HepG2 (cell line): ENCODE data around the gene DUSP7. TPM values are rescaled to one million over a fixed set of nuclear protein-coding genes. Genes with fewer than 3 reads are reported as not detected.

Source experiments
- ATAC-seq: fragments of 200-7000 bp; cut with Tn5 transposase; 3 replicates; pipeline ENCODE4 v1.9.1; 2020; ENCODE audit warnings: mild to moderate bottlenecking, moderate library complexity
- BruUV-seq: library from RNA; stranded (reverse); fragments of 400-500 nt; replicated peaks from 2 replicates; lab custom pipeline; 2021; lab: Mats Ljungman, UMichigan
- CTCF ChIA-PET: fragments of 300-600 bp; formaldehyde crosslinking; extraction: SDS; loops from one replicate; lab custom pipeline; 2021; ENCODE audit warnings: low total read pairs, inconsistent platforms, low intra/inter-chr PET ratio; lab: Yijun Ruan, JAX
- POLR2A ChIA-PET: fragments of 350-600 bp; sonication (Branson Sonifier 250); formaldehyde crosslinking; loops from one replicate; lab custom pipeline; 2020; ENCODE audit warnings: antibody characterized with exemption, inconsistent platforms; lab: Yijun Ruan, JAX
- DNase-seq: peaks from one replicate; pipeline ENCODE4 v3.0.0-alpha.2; 2015; ENCODE audit warnings: low spot score
- FAIRE-seq: peaks from 3 replicates; lab custom pipeline; 2011; peaks lifted over from hg19 to GRCh38; lab: Jason Lieb, UNC
- H2AFZ ChIP-seq: one replicate; pipeline ENCODE4 v1.6.1; 2011; ENCODE audit warnings: low read length, inconsistent platforms
- H3K27ac ChIP-seq: fragments of 300-600 bp; 3 replicates; pipeline ENCODE4 v1.8.0; 2011; ENCODE audit warnings: mixed run types, mild to moderate bottlenecking, mixed read lengths, low read length, inconsistent platforms; ENCODE audit not compliant: insufficient read depth; ENCODE audit errors: extremely low read length
- H3K27me3 ChIP-seq, 2 experiments: fragments of 200-600 bp in 1 of 2; 2 replicates in 1 of 2; 3 replicates in 1 of 2; pipeline versions ENCODE4 v1.6.0 to v1.8.0; 2011; ENCODE audit warnings: low read length in 2 of 2, mild to moderate bottlenecking in 2 of 2, moderate library complexity in 2 of 2, inconsistent platforms in 1 of 2; ENCODE audit not compliant: insufficient read depth in 2 of 2, control insufficient read depth in 1 of 2
- H3K36me3 ChIP-seq, 2 experiments: fragments of 200-600 bp in 1 of 2; replicated peaks in 1 of 2; 2 replicates in 1 of 2; 3 replicates in 1 of 2; pipeline versions ENCODE4 v1.5.1 to v1.8.0; 2011; ENCODE audit warnings: low read length in 2 of 2, inconsistent platforms in 1 of 2; ENCODE audit not compliant: insufficient read depth in 2 of 2, control insufficient read depth in 1 of 2
- H3K4me1 ChIP-seq: 2 replicates; pipeline ENCODE4 v1.5.1; 2012; ENCODE audit warnings: low read length, inconsistent platforms; ENCODE audit not compliant: insufficient read depth
- H3K4me2 ChIP-seq: 2 replicates; pipeline ENCODE4 v1.6.0; 2011; ENCODE audit warnings: low read depth, low read length, inconsistent platforms
- H3K4me3 ChIP-seq, 3 experiments: fragments of 200-600 bp in 1 of 3; sonication (generic), shearing (Covaris generic) in 1 of 3; replicated peaks in 1 of 3; 2 replicates each; pipeline ENCODE4 v1.5.1; 2011 to 2016; ENCODE audit warnings: low read length in 3 of 3, inconsistent platforms in 2 of 3, low read depth in 2 of 3, mild to moderate bottlenecking in 2 of 3, control low read depth in 1 of 3, mixed read lengths in 1 of 3; ENCODE audit not compliant: insufficient read depth in 1 of 3
- H3K79me2 ChIP-seq: one replicate; pipeline ENCODE4 v1.6.1; 2011; ENCODE audit warnings: low read length, inconsistent platforms; ENCODE audit not compliant: insufficient read depth
- H3K9ac ChIP-seq: 2 replicates; pipeline ENCODE4 v1.6.0; 2011; ENCODE audit warnings: mild to moderate bottlenecking, low read depth, low read length, inconsistent platforms; ENCODE audit not compliant: insufficient read depth
- H3K9me3 ChIP-seq: 2 replicates; pipeline ENCODE4 v1.5.1; 2012; ENCODE audit warnings: mild to moderate bottlenecking, low read length
- H4K20me1 ChIP-seq: 2 replicates; pipeline ENCODE4 v1.6.0; 2011; ENCODE audit warnings: inconsistent platforms, mild to moderate bottlenecking, low read length, moderate library complexity; ENCODE audit not compliant: insufficient read depth
- ARID2 ChIP-seq: sonication (generic); formaldehyde crosslinking; IDR thresholded peaks from 2 replicates; pipeline ENCODE4 v1.8.1; 2022; ENCODE audit warnings: mild to moderate bottlenecking, missing genetic modification reagents, borderline replicate concordance
- CTCF ChIP-seq: sonication (generic); formaldehyde crosslinking; IDR thresholded peaks from 2 replicates; pipeline ENCODE4 v1.5.0; 2020; ENCODE audit warnings: mild to moderate bottlenecking, missing genetic modification reagents, moderate library complexity
- STAG1 ChIP-seq: sonication (generic); formaldehyde crosslinking; IDR thresholded peaks from 2 replicates; pipeline ENCODE4 v1.4.0; 2020; ENCODE audit warnings: missing genetic modification reagents
- TBX3 ChIP-seq: fragments of 450-650 bp; IDR thresholded peaks from 2 replicates; pipeline ENCODE4 v1.6.1; 2017; ENCODE audit warnings: antibody characterized with exemption, mild to moderate bottlenecking, inconsistent platforms, borderline replicate concordance
- TEAD3 ChIP-seq: optimal IDR thresholded peaks from 2 replicates; pipeline ENCODE3; 2016; ENCODE audit warnings: borderline replicate concordance
- ZNF142 ChIP-seq: sonication (generic); formaldehyde crosslinking; IDR thresholded peaks from 2 replicates; pipeline ENCODE4 v1.4.0; 2020; ENCODE audit warnings: missing genetic modification reagents
- ZNF75D ChIP-seq: sonication (generic); formaldehyde crosslinking; IDR thresholded peaks from 2 replicates; pipeline ENCODE4 v1.8.1; 2023; ENCODE audit warnings: missing genetic modification reagents, mild to moderate bottlenecking, borderline replicate concordance
- ZNF768 ChIP-seq: sonication (generic); formaldehyde crosslinking; IDR thresholded peaks from 2 replicates; pipeline ENCODE4 v1.4.0; 2020; ENCODE audit warnings: missing genetic modification reagents
- WGBS: methylation state at CpG from one replicate; pipeline ENCODE4 v1.1.6; 2017; ENCODE audit warnings: low lambda C conversion rate; 5-methylcytosine and 5-hydroxymethylcytosine counted together
- in situ Hi-C: cut with HindIII; loops from 2 replicates; pipeline ENCODE4 v1.10.0; 2017; ENCODE audit warnings: low pct_unique_long_range_greater_than_20kb; ENCODE audit not compliant: extremely low pct_ligation_motif_present
- intact Hi-C: fragments of 100-400 bp; cut with micrococcal nuclease; formaldehyde crosslinking; loops from one replicate; pipeline ENCODE4 v1.10.0; 2022; ENCODE audit not compliant: unreplicated experiment
- polyA plus RNA-seq, 8 experiments: library from polyadenylated mRNA; depleted of rRNA in 3 of 8; stranded (reverse) in 7 of 8; unstranded in 1 of 8; fragments of >200 nt; fragmentation: Illumina TruSeq in 4 of 8; extraction: Trizol in 4 of 8; gene quantifications; 2 replicates each; pipeline versions ENCODE4 v1.2.1 to v1.2.3, GENCODE V29; 2011 to 2016; ENCODE audit warnings: low read depth in 4 of 8, missing spikeins in 1 of 8, mixed read lengths in 1 of 8; ENCODE audit not compliant: insufficient read depth in 1 of 8
- total RNA-seq, 5 experiments: library from RNA; depleted of rRNA; stranded (reverse); fragments of >200 nt; fragmentation: Illumina TruSeq; extraction: Trizol; gene quantifications; 2 replicates each; pipeline ENCODE4 v1.2.3, GENCODE V29; 2016; ENCODE audit warnings: low read depth in 1 of 5

Gene DUSP7
- total and polyA plus RNA-seq, 2 of the 13 experiments (the other 11 are each of a cell fraction or from before 2014, with no cell fraction given), result 6.6 to 8.8 TPM

GRCh38 chr3:52036829-52037228 is 19.5 kb downstream of the DUSP7 start:
- H2AFZ ChIP-seq, result no peak overlapping the region
- ATAC-seq, result peak; percentile 33
- CTCF ChIA-PET, result no interaction called here
- peaks cover 92% of the 10 kb centered on the region for H3K4me1 ChIP-seq
- POLR2A ChIA-PET, result no interaction called here
- H3K27ac ChIP-seq, result no peak overlapping the region
- no peaks in the 10 kb centered on the region for H3K9me3 ChIP-seq
- FAIRE-seq, result peak; percentile 32
- no peak overlapping the region for H3K4me2 ChIP-seq
- intact Hi-C loops (loop anchor here (2.0 kb wide), 2 partner anchors 20 to 32 kb away; partner anchors contain the start of gene DUSP7), in situ Hi-C loops (no loop called here)
- no peaks in the 10 kb centered on the region for H3K36me3 ChIP-seq
- 67% methylated on average over 1 of the region's 5 CpGs for WGBS
- H3K4me3 ChIP-seq, result no peak overlapping the region
- TF ChIP-seq ZNF75D (CRISPR knock-in tag), result no peak
- peak; percentile 65 for TF ChIP-seq TEAD3 (CRISPR knock-in tag)
- TF ChIP-seq ZNF142 (CRISPR knock-in tag), result no peak
- TF ChIP-seq ARID2 (CRISPR knock-in tag), result no peak
- peak; percentile 32; the same call in 1 of the 2 replicates for TF ChIP-seq ZNF768 (CRISPR knock-in tag)
- no peak for TF ChIP-seq TBX3
- TF ChIP-seq CTCF, result peak; percentile 65
- TF ChIP-seq STAG1, result peak; percentile 61
- TF ChIP-seq, all 625 proteins: peak for 4
- no peaks in the 10 kb centered on the region for H4K20me1 ChIP-seq
- no peaks in the 10 kb centered on the region for H3K79me2 ChIP-seq
- BruUV-seq, result no TSS peak
- H3K27me3 ChIP-seq, result no peaks in the 10 kb centered on the region
- DNase-seq, result peak; percentile 46
- H3K9ac ChIP-seq, result no peak overlapping the region
